HUES64 (cell line): ENCODE results near the gene DHX40.

ENCODE experiments used
- H3K27ac ChIP-seq: 2 replicates; pipeline ENCODE4 v1.7.0; 2013; ENCODE audit warnings: low read depth, low read length, inconsistent platforms
- H3K27me3 ChIP-seq: 2 replicates; pipeline ENCODE4 v1.6.1; 2013; ENCODE audit warnings: mild to moderate bottlenecking, low read length; ENCODE audit not compliant: insufficient read depth
- H3K36me3 ChIP-seq: 2 replicates; pipeline ENCODE4 v1.6.1; 2013; ENCODE audit warnings: mild to moderate bottlenecking, low read length; ENCODE audit not compliant: insufficient read depth
- H3K4me1 ChIP-seq: 2 replicates; pipeline ENCODE4 v1.6.1; 2013; ENCODE audit warnings: mild to moderate bottlenecking, low read length, moderate library complexity; ENCODE audit not compliant: insufficient read depth
- H3K4me3 ChIP-seq: 2 replicates; pipeline ENCODE4 v1.5.1; 2013; ENCODE audit warnings: mild to moderate bottlenecking, low read length, moderate library complexity
- H3K9ac ChIP-seq: 2 replicates; pipeline ENCODE4 v1.6.1; 2013; ENCODE audit warnings: mild to moderate bottlenecking, low read depth, low read length
- H3K9me3 ChIP-seq: 2 replicates; pipeline ENCODE4 v1.6.1; 2013; ENCODE audit warnings: low read depth, low read length; ENCODE audit not compliant: insufficient read depth
- WGBS: fragments of 150-250, 120-280 bp; methylation state at CpG from one replicate; pipeline ENCODE4 v1.1.7; 2013; ENCODE audit warnings: missing lambda C conversion rate; 5-methylcytosine and 5-hydroxymethylcytosine counted together

The DHX40 gene

GRCh38 chr17:59619035-59619297, 53.6 kb downstream of the DHX40 start:
- 0 out of 2 replicates have a peak, but pooled peaks cover 11% of the 10 kb centered on the region for H3K36me3 ChIP-seq
- H3K4me3 ChIP-seq = peak overlapping the region; percentile 85
- H3K4me1 ChIP-seq = peaks cover 40% of the 10 kb centered on the region
- H3K27ac ChIP-seq = peak overlapping the region; percentile 98
- peak overlapping the region; percentile 97 for H3K9ac ChIP-seq
- 0% methylated on average over 11 of the region's 11 CpGs for WGBS
- no peaks in the 10 kb centered on the region for H3K27me3 ChIP-seq
- no peaks in the 10 kb centered on the region for H3K9me3 ChIP-seq

GRCh38 chr17:59619298-59620063, 54.1 kb downstream of the DHX40 start, which contains the start of gene CLTC:
Gene CLTC (plus strand): TSS chr17:59619895. CDS start chr17:59620132, 237 bp downstream.
- Histone ChIP-seq H3K4me1 (peaks cover 40% of the 10 kb centered on the region), H3K27me3 (no peaks in the 10 kb centered on the region), H3K9ac (peak within 1 kb of the TSS; percentile 97), H3K36me3 (0 out of 2 replicates have a peak, but pooled peaks cover 11% of the 10 kb centered on the region), H3K4me3 (peak within 1 kb of the TSS; percentile 85), H3K27ac (peak within 1 kb of the TSS; percentile 98), H3K9me3 (no peaks in the 10 kb centered on the region)
- under 1% methylated on average over 65 of the region's 65 CpGs for WGBS

GRCh38 chr17:59620064-59620359, 54.6 kb downstream of the DHX40 start:
- H3K4me1 ChIP-seq = peaks cover 40% of the 10 kb centered on the region
- peak overlapping the region; percentile 98 for H3K27ac ChIP-seq
- H3K4me3 ChIP-seq = peak overlapping the region; percentile 85
- peak overlapping the region; percentile 97 for H3K9ac ChIP-seq
- no peaks in the 10 kb centered on the region for H3K27me3 ChIP-seq
- 0 out of 2 replicates have a peak, but pooled peaks cover 11% of the 10 kb centered on the region for H3K36me3 ChIP-seq
- WGBS = under 1% methylated on average over 13 of the region's 13 CpGs
- H3K9me3 ChIP-seq = no peaks in the 10 kb centered on the region

- H3K27me3 ChIP-seq = no peaks in the 10 kb centered on the region
- no peaks in the 10 kb centered on the region for H3K9me3 ChIP-seq
- 0 out of 2 replicates have a peak, but pooled peaks cover 11% of the 10 kb centered on the region for H3K36me3 ChIP-seq
- H3K9ac ChIP-seq = peak overlapping the region; percentile 97
- peak overlapping the region; percentile 85 for H3K4me3 ChIP-seq
- peaks cover 40% of the 10 kb centered on the region for H3K4me1 ChIP-seq
- 4% methylated on average over 8 of the region's 14 CpGs for WGBS
- peak overlapping the region; percentile 98; the same call in 1 of the 2 replicates for H3K27ac ChIP-seq
Observed at GRCh38 chr17:59620518-59621259, 55.3 kb downstream of the DHX40 start.

DNA sequence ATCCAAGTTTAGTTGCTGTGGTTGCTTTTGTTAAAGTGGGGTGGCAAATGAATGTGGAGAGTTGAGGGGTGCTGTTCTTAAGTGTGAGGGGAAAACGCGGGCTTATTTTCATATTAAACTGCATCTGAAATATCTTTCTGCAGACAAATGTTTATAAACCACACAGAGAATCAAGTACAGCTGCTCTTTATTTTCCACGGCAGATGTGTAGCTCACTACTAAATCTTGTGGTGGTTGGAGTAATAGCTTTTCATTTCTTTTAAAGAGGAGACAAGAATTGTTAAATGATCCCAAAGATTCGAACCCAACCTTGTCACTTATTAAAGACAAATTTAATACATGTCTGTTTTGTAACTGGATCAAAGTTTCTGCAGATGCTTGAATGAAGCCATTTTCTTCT, 56.4 kb downstream of the DHX40 start:
- no peak overlapping the region for H3K27ac ChIP-seq

GRCh38 chr17:59623151-59623550, 57.7 kb downstream of the DHX40 start:
- H3K27ac ChIP-seq = no peak overlapping the region
- no peaks in the 10 kb centered on the region for H3K27me3 ChIP-seq
- 85% methylated on average over 2 of the region's 2 CpGs for WGBS
- peak overlapping the region; percentile 85; the same call in 1 of the 2 replicates for H3K4me3 ChIP-seq
- peaks cover 27% of the 10 kb centered on the region for H3K4me1 ChIP-seq
- H3K9ac ChIP-seq = no peak overlapping the region
- peaks cover 15% of the 10 kb centered on the region; the same call in 1 of the 2 replicates for H3K36me3 ChIP-seq
- H3K9me3 ChIP-seq = no peaks in the 10 kb centered on the region

More for the DNA sequence above, 56.4 kb downstream of the DHX40 start:
- Histone ChIP-seq H3K9me3 (no peaks in the 10 kb centered on the region), H3K9ac (peak overlapping the region; percentile 65), H3K4me3 (peak overlapping the region; percentile 85), H3K36me3 (0 out of 2 replicates have a peak, but pooled peaks cover 15% of the 10 kb centered on the region), H3K27me3 (no peaks in the 10 kb centered on the region), H3K4me1 (peaks cover 38% of the 10 kb centered on the region)
- WGBS = no CpG with 5 or more reads among the region's 4 CpGs

GRCh38 chr17:59626756-59627155, 61.3 kb downstream of the DHX40 start:
- no peaks in the 10 kb centered on the region for H3K9me3 ChIP-seq
- WGBS = 96% methylated on average over 5 of the region's 5 CpGs
- H3K36me3 ChIP-seq = peaks cover 35% of the 10 kb centered on the region; the same call in 1 of the 2 replicates
- no peak overlapping the region for H3K4me3 ChIP-seq
- H3K27me3 ChIP-seq = no peaks in the 10 kb centered on the region
- H3K4me1 ChIP-seq = peaks cover 19% of the 10 kb centered on the region
- no peak overlapping the region for H3K27ac ChIP-seq
- no peak overlapping the region for H3K9ac ChIP-seq

DNA sequence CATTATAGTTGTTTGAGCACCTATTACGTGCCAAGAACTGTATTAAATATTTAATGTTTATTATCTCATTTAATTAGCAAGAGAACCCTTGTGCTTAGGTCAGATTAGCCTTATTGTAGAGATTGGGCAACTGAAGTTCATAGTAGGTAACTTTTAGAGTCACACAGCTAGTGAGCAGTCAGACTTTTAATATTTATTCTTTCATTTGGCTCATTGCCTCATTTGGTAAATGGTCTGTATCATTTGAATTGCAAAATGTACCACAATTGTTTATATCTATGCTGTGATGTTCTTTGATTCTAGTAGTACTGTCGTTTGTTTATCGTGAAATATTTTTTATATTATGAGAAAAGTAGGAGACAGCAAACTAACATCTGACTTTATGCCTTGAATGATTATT, 61.9 kb downstream of the DHX40 start:
- 96% methylated on average over 2 of the region's 3 CpGs for whole genome bisulfite sequencing
- Histone ChIP-seq H3K9me3 (no peaks in the 10 kb centered on the region), H3K27ac (no peak overlapping the region), H3K27me3 (no peaks in the 10 kb centered on the region), H3K36me3 (peaks cover 35% of the 10 kb centered on the region; the same call in 1 of the 2 replicates), H3K4me1 (peaks cover 14% of the 10 kb centered on the region), H3K4me3 (no peak overlapping the region), H3K9ac (no peak overlapping the region)

- Histone ChIP-seq H3K27ac (no peak overlapping the region), H3K9ac (no peak overlapping the region), H3K36me3 (peaks cover 32% of the 10 kb centered on the region; the same call in 1 of the 2 replicates), H3K9me3 (no peaks in the 10 kb centered on the region), H3K4me3 (no peak overlapping the region), H3K27me3 (no peaks in the 10 kb centered on the region), H3K4me1 (peaks cover 9% of the 10 kb centered on the region)
- WGBS = 91% methylated on average over 1 of the region's 2 CpGs
Observed at GRCh38 chr17:59627770-59628171, 62.4 kb downstream of the DHX40 start.

GRCh38 chr17:59629174-59629573, 63.8 kb downstream of the DHX40 start:
- H3K4me3 ChIP-seq = no peak overlapping the region
- H3K4me1 ChIP-seq = peaks cover 6% of the 10 kb centered on the region
- H3K36me3 ChIP-seq = peaks cover 27% of the 10 kb centered on the region; the same call in 1 of the 2 replicates
- no peaks in the 10 kb centered on the region for H3K27me3 ChIP-seq
- WGBS = 91% methylated on average over 3 of the region's 3 CpGs
- no peak overlapping the region for H3K27ac ChIP-seq
- H3K9ac ChIP-seq = no peak overlapping the region
- no peaks in the 10 kb centered on the region for H3K9me3 ChIP-seq

- peaks cover 22% of the 10 kb centered on the region; the same call in 1 of the 2 replicates for H3K36me3 ChIP-seq
- H3K9me3 ChIP-seq = no peaks in the 10 kb centered on the region
- H3K4me1 ChIP-seq = peaks cover 15% of the 10 kb centered on the region
- 92% methylated on average over 1 of the region's 1 CpG for WGBS
- no peak overlapping the region for H3K9ac ChIP-seq
- H3K27ac ChIP-seq = no peak overlapping the region
- no peaks in the 10 kb centered on the region for H3K27me3 ChIP-seq
- no peak overlapping the region for H3K4me3 ChIP-seq
Observed at GRCh38 chr17:59631276-59631675, 65.9 kb downstream of the DHX40 start.
